Jurkat, Clone E6-1 (cell line): ENCODE data around the gene SPPL3.
"Not testable (repeated sequence)": the region's sequence is repeated elsewhere in the genome, so short reads cannot be mapped to it uniquely, and the experiment has no call there.

Experiments
- DNase-seq: peaks from one replicate; pipeline ENCODE4 v3.0.0-alpha.2; 2011; ENCODE audit warnings: low read depth, low spot score
- H3K4me3 ChIP-seq: 2 replicates; pipeline ENCODE4 v1.5.1; 2011; ENCODE audit warnings: mild to moderate bottlenecking, low read length, control low read depth, moderate library complexity

SPPL3 gene

GRCh38 chr12:120798696-120799095 is 105.5 kb downstream of the SPPL3 start:
- no peak overlapping the region for H3K4me3 ChIP-seq
- DNase-seq = peak; percentile 57

GRCh38 chr12:120797677-120798642 is 106.2 kb downstream of the SPPL3 start:
- DNase-seq = no peak
- H3K4me3 ChIP-seq = no peak overlapping the region

- H3K4me3 ChIP-seq = no peak overlapping the region
- DNase-seq = no peak
Observed at GRCh38 chr12:120795441-120796178, 108.5 kb downstream of the SPPL3 start.

- no peak for DNase-seq
- H3K4me3 ChIP-seq = no peak overlapping the region
Observed at GRCh38 chr12:120793357-120793756, 110.8 kb downstream of the SPPL3 start.

- not testable (repeated sequence) for DNase-seq, H3K4me3 ChIP-seq
Observed at GRCh38 chr12:120792456-120792855, 111.7 kb downstream of the SPPL3 start.

GRCh38 chr12:120791669-120792176 is 112.4 kb downstream of the SPPL3 start:
- H3K4me3 ChIP-seq = no peak overlapping the region
- DNase-seq = no peak

GRCh38 chr12:120790114-120790513 is 114.0 kb downstream of the SPPL3 start:
- no peak overlapping the region for H3K4me3 ChIP-seq
- DNase-seq = no peak

GRCh38 chr12:120787889-120788288 is 116.3 kb downstream of the SPPL3 start:
- H3K4me3 ChIP-seq = no peak overlapping the region
- no peak for DNase-seq

GRCh38 chr12:120784804-120785203 is 119.4 kb downstream of the SPPL3 start:
- no peak for DNase-seq
- H3K4me3 ChIP-seq = no peak overlapping the region

- no peak for DNase-seq
- no peak overlapping the region for H3K4me3 ChIP-seq
Observed at GRCh38 chr12:120783197-120783596, 121.0 kb downstream of the SPPL3 start.

GRCh38 chr12:120775862-120776552 is 128.2 kb downstream of the SPPL3 start:
- DNase-seq = no peak

GRCh38 chr12:120774169-120774916 is 129.8 kb downstream of the SPPL3 start:
- no peak overlapping the region for H3K4me3 ChIP-seq
- DNase-seq = peak; percentile 42

More at GRCh38 chr12:120775862-120776552, 128.2 kb downstream of the SPPL3 start:
- H3K4me3 ChIP-seq = no peak overlapping the region

GRCh38 chr12:120771097-120771496 is 133.1 kb downstream of the SPPL3 start:
- no peak for DNase-seq
- H3K4me3 ChIP-seq = no peak overlapping the region

- no peak for DNase-seq
- H3K4me3 ChIP-seq = no peak overlapping the region
Observed at GRCh38 chr12:120767071-120768024, 136.8 kb downstream of the SPPL3 start.

- no peak overlapping the region for H3K4me3 ChIP-seq
- no peak for DNase-seq
Observed at GRCh38 chr12:120766566-120766965, 137.6 kb downstream of the SPPL3 start.

- no peak overlapping the region for H3K4me3 ChIP-seq
- no peak for DNase-seq
Observed at GRCh38 chr12:120764816-120765215, 139.3 kb downstream of the SPPL3 start.

- no peak for DNase-seq
- H3K4me3 ChIP-seq = no peak overlapping the region
Observed at GRCh38 chr12:120763250-120763649, 140.9 kb downstream of the SPPL3 start.

- no peak overlapping the region for H3K4me3 ChIP-seq
- DNase-seq = no peak
Observed at GRCh38 chr12:120762086-120762485, 142.1 kb downstream of the SPPL3 start.
